HG02943 (cell line): ENCODE measurements around the gene PRCP.
A peak's percentile ranks its signal among the peaks of the same experiment; 100 is the strongest.
"Not testable (repeated sequence)": the region's sequence is repeated elsewhere in the genome, so short reads cannot be mapped to it uniquely, and the experiment has no call there.

ENCODE experiments used
- ATAC-seq: cut with Tn5 transposase; IDR thresholded peaks from one replicate; pipeline ENCODE4 v1.9.1; 2021; ENCODE audit warnings: mild to moderate bottlenecking, low read depth, moderate library complexity; ENCODE audit not compliant: unreplicated experiment

The PRCP gene

DNA sequence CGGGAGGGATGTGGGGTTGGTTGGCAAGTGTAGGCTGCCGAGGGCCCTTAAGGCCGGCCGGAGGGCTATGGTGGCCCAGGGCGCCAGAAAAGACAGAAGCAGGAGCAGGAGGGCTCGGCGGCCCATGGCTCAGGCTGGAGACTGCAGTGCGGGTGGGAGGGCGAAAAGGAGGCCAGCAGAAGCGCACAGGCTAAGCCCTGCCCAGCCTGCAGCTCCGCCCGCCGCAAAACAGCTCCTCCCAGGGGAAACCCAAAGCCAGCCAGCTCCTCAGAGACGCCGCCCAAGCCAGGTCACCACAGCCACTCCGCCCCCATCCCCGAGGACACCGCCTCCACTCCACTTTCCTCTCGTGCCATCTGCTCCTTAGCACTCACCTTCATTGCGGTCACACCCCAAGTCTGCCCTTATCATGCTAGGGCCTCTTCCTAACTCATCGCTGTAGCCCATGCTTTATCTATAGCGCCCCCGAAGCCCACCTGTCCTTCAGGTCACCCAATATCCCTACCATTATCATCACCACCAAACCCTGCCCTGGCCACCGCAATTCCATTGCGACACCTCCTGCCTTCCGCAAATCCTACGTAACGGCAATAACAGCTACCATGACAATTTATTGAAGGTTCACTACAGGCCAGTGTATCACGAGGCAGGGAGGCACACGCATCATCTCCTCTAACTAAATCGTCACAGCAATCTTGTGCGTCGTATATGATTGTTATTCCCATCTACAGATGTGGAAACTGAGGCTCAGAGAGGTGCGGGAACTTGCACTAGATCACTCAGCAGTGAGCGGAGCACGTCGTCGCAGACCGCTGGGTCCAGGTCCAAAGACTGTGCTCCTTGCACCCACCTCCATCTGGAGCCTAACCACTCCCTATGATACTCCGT, at the start of gene PRCP:
Gene PRCP (minus strand): TSS at position 154 of the 888 bp plus-strand sequence. CDS start 28 bp downstream, at position 126.
- ATAC-seq: peak; percentile 82

DNA sequence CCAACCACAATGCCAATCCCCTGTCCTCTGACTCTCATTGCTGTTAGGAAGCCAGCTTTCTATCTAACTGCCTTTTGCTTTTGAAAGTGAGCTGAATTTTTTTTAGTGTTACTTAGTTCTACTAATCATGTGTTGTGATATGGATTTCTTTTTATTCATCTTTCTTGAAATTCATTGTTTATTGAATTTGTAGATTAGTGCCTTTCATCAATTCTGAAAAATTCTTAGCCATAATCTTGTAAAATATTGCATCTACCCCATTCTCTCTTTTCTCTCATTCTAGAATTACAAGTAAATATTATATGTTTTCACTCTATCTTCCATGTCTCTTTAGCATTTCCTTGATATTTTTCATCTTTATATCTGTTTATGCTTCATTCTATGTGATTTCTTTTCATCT, 49.1 kb upstream of the PRCP start:
- no peak for ATAC-seq

DNA sequence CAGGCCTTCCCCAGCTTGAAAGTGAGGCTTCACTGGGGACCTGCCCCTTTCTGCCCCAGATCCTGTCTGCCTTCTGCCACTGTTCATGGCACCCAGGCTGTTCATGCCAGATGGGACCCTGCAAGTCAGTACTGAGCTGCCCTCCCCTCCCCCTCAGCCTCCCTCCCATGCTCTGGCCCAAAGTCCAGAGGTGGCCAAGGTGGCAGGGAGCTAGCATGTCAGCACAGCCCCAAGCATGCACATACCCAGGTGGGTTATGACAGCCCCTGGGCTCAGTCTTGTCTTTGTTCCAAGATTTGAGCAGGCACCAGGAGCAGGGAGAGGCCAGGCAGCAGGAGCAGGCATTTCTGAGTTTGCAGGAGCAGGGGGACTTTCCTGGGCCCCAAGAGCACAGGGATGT, 45.5 kb upstream of the PRCP start:
- ATAC-seq: no peak

DNA sequence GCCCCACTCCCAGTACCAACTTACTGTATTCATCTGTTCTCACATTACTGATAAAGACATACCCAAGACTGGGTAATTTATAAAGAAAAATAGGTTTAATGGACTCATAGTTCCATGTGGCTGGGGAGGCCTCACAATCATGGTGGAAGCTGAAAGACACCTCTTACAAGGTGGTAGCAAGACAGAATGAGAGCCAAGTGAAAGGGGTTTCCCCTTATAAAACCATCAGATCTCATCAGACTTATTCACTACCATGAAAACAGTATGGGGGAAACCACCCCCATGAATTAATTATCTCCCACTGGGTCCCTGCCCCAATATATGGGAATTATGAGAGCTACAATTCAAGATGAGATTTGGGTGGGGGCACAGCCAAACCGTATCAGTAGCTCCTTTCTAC, 44.8 kb upstream of the PRCP start:
- ATAC-seq: not testable (repeated sequence)

DNA sequence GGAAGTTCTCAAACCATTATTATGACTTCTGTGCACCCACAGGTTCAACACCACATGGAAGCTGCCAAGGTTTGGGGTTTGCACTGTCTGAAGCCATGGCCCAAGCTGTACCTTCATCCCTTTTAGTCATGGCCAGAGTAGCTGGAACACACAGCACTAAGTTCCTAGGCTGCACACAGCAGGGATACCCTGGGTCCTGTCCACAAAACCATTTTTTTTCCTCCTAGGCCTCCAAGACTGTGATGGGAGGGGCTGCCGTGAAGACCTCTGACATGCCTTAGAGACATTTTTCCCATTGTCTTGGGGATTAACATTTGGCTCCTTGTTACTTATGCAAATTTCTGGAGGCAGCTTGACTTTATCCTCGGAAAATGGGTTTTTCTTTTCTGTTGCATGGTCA, 44.0 kb upstream of the PRCP start:
- no peak for ATAC-seq

DNA sequence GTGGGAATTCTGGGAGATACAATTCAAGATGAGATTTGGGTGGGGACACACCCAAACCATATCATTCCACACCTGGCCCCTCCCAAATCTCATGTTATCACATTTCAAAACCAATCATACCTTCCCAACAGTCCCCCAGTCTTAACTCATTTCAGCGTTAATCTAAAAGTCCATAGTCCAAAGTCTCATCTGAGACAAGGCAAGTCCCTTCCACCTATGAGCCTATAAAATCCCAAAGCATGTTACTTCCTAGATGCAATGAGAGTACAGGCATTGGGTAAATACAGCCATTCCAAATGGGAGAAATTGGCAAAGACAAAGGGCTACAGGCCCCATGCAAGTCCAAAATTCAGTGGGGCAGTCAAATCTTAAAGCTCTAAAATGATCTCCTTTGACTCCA, 43.2 kb upstream of the PRCP start:
- ATAC-seq: not testable (repeated sequence)

DNA sequence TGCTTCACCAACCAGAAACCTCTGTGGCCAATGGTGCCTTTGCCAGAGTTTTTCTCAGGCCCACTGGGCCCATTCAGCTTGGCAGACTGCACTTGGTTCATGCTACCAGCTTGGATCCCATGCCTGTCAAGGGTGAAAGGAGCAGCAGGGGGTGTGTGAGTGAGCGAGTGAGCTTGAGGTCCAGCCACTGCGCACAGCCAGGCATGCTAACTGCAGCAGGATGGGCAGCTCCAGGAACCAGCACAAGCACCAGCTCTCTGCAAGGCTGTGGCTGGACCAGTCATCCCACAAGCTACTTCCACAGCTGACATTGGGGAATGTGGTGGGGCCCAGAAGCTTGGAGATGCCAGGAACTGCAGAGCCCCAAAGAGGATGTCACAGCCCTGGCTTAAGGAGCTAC, 42.1 kb upstream of the PRCP start:
- no peak for ATAC-seq

DNA sequence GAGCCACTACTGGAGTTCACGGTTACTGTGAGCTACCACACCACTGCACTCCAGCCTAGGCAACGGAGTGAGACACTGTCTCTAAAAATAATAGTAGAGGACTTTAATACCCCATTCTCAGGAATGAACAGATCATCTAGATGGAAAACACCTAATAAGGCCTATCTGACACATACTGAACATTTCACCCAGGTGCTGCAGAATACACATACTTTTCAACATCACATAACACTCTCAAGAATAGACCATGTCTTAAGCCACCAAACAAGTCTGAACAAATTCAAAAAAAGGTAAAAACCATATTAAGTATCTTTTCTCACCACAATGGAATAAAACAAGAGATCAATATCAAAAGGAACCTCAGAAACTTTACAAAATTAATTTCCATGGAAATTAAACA, 39.2 kb upstream of the PRCP start:
- ATAC-seq: no peak

DNA sequence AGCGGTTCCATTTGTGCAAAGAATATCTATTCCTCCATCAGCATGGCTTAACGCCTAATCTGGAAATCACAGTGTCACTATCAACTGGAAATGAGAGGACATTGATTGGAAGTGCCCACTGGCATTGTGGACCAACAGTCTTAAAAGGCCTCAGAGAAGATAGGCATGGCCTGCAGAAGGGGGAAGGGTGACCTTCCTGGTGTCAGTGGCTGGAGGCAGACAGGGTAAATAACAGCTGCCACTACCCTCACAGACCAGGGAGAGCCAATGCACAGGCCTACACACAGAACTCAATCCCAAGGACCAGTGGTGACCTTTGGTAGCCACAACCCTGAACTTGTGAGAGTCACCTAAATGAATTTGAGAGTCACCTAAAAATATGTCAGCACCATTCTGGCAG, 37.3 kb upstream of the PRCP start:
- no peak for ATAC-seq

DNA sequence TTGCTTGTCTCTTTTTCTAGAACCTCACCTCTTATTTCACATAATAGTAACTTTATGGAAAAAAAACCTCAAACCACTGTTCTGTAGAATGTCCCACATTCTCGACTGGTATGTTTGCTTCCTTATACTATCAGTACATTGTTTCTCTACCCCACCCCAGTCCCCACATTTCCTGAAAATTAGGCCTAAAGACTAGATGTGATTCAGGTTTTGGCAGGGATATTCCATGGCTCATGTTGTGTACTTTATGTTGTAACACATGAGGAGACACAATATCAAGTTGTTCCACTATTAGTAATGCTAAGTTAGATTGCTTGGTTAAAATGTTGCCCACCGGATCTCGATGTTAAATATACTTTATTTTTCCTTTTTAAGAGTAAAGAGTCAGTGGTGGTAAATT, 36.0 kb upstream of the PRCP start:
- no peak for ATAC-seq

DNA sequence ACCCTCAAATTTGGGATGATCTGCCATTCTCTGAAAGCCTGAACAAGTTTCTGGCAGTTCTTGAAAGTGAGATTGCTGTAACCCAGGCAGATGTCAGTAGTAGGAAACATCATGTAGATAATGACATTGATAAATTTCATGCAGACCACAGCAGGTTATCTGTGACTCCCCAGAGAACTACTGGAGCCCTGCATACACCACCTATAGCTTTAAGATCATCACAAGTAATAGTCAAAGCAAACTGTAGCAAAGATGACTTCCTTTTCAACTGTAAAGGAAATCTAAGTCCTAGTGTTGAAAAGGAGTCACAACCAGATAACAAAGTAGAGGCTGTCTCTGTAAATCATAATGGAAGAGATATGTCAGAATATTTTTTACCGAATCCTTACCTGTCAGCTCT, 32.3 kb upstream of the PRCP start:
- no peak for ATAC-seq

DNA sequence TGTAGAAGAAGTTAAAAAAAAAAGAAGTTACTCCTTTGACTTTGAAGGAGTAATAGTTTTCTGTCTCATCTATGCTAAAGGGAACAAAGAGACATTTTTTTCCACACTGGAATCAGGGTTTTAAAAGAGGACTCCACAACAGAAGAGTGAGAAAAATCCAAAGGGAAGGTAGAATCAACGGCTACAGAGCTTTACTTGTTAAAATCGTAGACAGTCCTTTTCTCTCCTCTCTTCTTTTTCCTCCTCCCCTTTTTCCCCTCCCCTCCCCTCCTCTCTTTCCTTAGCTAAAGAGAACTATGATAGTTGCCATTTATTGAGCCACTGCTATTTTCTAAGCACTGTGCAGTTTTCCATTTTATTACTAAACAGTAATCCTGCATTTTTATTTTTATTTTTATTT, 30.5 kb upstream of the PRCP start:
- ATAC-seq: no peak

DNA sequence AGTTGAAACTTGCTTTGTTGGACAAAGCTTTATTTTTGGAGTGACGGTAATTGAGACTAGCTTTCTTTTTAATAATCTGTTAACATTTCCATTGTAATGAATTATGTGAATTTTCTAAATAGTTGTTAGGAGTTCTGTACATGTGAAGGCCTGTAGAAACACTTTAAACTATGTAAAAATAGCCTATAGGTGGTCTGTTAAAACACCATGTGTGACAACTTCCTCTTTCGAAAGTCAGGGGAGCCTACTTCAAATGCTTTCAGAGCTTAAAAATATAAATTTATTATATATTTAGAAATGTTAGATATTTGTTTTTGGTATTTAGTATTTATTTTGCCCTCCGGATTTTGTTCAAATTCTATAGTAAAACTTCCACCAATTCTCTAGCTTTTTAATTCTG, 30.0 kb upstream of the PRCP start:
- ATAC-seq: no peak

DNA sequence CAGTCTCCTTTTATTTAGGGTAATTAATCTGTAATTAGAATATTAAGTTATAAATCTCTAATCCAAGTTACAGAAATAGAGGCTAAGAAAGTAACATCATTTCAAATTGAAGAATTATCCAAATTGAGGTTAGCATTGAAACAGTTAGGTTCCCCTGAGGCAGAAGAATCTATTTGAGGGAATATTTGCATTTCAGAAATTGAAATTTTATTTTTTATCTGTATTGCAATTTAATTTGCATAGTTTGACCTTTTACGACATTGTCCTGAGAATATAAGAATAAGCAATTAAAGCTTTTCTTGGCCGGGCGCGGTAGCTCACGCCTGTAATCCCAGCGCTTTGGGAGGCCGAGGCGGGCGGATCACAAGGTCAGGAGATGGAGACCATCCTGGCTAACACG, 28.9 kb upstream of the PRCP start:
- no peak for ATAC-seq

DNA sequence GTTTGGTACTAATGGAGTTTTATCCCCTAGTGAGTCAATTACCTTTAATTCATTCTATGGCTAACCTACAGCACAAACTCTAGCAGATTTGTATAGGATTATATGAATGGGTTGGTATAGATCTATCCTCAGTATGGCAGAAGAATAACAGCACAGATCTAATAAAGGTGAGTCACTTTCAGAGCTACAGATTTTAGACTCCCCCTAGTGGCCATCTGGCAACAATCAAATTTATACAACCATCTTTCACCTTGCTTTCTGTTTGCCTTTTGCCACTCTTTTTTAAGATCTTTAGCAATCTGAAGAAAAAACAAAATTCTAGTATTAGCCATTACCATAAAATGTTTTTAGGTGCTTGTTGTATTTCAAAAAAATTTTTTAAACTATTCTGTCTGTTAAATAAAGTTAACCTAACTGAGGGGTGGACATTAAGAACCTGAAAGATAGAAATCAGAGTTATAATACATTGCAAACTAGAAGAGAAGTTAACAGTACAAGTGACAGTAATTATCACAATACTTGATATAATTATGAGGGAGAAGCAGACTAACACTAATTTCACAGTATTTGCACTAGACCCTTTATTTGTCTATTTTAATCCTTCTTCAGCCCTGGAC, 27.1 kb upstream of the PRCP start:
- ATAC-seq: peak; percentile 61

DNA sequence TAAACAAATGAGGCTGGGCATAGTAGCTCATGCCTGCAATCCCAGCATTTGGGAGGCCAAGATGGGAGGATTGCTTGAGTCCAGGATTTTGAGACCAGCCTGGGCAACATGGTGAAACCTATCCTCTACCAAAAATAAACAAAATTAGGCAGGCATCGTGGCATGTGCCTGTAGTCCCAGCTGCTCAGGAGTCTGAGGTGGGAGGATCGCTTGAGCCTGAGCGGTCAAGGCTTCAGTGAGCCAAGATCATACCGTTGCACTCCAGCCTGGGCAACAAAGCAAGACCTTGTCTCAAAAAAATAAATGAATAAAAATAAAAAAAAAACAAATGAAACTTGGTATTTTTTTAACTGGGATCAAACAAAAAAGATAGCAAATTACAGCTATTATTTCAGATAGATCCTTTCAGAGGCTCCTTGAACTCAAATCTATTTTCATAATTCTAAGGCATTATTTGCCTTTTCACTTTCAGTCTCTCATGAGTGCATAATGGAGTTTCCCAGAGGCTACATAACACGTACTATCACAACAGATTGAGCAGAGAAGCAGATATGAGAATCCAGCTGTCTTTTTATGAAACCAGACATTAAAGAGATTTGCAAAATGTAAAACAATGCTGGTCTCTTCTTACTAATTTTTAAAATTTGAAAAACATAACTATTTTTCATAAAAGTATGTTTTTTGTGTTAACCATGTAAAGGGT, 24.4 kb upstream of the PRCP start:
- no peak for ATAC-seq

DNA sequence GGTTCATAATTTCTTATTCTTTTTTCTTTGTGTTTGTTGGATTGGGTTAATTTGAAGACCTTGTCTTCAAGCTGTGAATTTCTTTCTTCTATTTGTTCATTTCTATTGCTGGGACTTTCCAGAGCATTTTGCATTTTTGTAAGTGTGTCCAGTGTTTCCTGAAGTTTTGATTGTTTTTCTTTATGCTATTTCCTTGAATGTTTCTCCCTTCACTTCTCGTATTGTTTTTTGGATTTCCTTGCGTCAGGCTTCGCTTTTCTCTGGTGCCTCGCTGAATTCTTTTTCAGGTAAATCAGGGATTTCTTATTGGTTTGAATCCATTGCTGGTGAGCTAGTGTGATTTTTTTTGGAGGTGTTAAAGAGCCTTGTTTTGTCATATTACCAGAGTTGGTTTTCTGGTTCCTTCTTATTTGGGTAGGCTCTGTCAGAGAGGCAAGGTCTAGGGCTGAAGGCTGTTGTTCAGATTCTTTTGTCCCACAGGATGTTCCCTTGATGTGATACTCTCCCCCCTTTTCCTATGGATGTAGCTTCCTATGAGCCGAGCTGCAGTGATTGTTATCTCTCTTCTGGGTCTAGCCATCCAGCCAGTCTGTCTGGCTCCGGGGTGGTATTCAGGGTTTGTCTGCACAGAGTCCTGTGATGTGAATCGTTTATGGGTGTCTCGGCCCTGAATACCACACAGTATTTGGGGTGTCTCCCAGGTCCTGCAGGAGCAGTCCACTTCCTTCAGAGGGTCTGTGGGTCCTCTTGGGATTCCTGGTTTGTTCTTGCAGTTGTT, 22.4 kb upstream of the PRCP start:
- not testable (repeated sequence) for ATAC-seq

DNA sequence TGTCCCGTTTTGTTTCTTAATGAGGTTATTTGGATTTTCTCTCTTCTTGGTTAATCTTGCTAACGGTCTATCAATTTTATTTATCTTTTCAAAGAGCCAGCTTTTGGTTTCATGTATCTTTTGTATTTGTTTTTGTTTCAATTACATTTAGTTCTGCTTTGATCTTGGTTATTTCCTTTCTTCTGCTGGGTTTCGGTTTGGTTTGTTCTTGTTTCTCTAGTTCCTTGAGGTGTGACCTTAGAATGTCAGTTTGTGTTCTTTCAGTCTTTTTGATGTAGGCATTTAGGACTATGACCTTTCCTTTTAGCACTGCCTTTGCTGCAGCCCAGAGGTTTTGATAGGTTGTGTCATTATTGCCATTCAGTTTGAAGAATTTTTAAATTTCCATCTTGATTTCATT, 20.0 kb upstream of the PRCP start:
- not testable (repeated sequence) for ATAC-seq

DNA sequence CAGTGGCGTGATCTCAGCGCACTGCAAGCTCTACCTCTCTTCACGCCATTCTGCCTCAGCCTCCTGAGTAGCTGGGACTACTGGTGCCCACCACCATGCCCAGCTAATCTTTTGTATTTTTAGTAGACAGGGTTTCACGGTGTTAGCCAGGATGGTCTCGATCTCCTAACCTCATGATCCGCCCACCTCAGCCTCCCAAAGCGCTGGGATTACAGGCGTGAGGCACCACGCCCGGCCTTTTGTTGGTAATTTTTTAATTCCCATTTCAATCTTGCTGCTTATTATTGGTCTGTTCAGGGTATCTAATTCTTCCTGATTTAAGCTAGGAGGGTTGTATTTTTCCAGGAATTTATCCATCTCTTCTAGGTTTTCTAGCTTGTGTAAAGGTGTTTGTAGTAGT, 19.6 kb upstream of the PRCP start:
- ATAC-seq: not testable (repeated sequence)

DNA sequence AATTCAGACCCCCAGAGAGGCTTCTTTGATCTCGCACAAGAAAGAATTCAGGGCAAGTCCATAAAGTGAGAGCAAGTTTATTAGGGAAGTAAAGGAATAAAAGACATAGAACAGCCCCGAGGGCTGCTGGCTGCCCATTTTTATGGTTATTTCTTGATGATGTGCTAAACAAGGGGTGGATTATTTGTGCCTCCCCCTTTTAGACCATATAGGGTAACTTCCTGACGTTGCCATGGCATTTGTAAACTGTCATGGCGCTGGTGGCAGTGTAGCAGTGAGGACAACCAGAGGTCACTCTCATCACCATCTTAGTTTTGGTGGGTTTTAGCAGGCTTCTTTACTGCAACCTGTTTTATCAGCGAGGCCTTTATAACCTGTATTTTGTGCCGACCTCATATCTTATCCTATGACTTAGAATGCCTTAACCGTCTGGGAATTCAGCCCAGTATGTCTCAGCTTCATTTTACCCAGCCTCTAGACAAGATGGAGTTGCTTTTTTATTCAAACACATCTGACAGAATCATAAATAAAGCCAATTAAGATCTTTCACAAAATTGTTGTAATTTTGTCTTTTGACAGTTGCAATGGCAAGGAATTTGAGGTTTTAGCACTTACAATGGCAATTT, 8.9 kb upstream of the PRCP start:
- ATAC-seq: no peak
